ENCODE measurements around the gene OSBPL8.

Gene OSBPL8

DNA sequence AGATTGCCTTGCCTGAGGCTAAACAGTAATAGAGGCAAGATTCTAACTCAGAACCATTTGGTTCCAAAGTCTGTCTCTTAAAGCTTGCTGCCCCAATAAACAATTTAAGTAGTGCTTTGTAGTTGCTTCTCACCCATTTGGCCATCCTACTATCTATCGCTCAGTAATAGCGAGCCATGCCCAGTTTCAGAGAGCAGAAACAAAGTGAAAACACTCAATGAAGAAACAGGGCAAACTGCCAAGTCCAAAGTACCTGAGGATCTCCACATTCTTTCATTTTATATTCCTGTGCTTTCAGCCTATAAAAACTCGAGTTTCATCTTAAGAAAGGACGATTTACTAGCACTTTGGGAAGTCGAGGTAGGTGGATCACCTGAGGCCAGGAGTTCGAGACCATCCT, 108.0 kb downstream of the OSBPL8 start:
- Histone ChIP-seq H3K4me3 (ENCODE audit: low read depth, low read length) (no peak overlapping the region), H3K9me3 (ENCODE audit: control insufficient read depth, insufficient read depth, low read depth, low read length) (no peaks in the 10 kb centered on the region), H3K4me1 (ENCODE audit: control insufficient read depth, insufficient read depth, low read length) (0 out of 2 replicates have a peak, but pooled peaks cover 3% of the 10 kb centered on the region), H3K27ac (ENCODE audit: extremely low read depth, low read depth, low read length) (no peak overlapping the region), H3K36me3 (ENCODE audit: control insufficient read depth in 2 of 2, insufficient read depth in 1 of 2, low read length in 2 of 2) (peaks cover 4% of the 10 kb centered on the region in 2 experiments; a peak in 2 of 3 replicates)
- ChIA-PET POLR2A (no interaction called here), CTCF (interaction anchor here (0.6 kb wide), 1 partner anchor 101 kb away, joined by 3 read pairs; no protein-coding TSS in a partner anchor)
- TF ChIP-seq TCF7L2 (IDR thresholded peaks at IDR 0.05; ENCODE audit: borderline replicate concordance, low read depth, low read length) (no peak), ZSCAN16 (tag by site-specific recombination; IDR thresholded peaks at IDR 0.05) (no peak), KLF7 (tag by site-specific recombination; IDR thresholded peaks at IDR 0.05; ENCODE audit: borderline replicate concordance) (no peak), ZNF664 (tag by site-specific recombination; IDR thresholded peaks at IDR 0.05) (no peak), ZNF76 (tag by site-specific recombination; IDR thresholded peaks at IDR 0.05; ENCODE audit: borderline replicate concordance, low read depth) (no peak), ZNF24 (tag by site-specific recombination; IDR thresholded peaks at IDR 0.05) (no peak), ZNF132 (tag by site-specific recombination; IDR thresholded peaks at IDR 0.05; ENCODE audit: borderline replicate concordance) (no peak), ZNF747 (tag by site-specific recombination; IDR thresholded peaks at IDR 0.05) (no peak), ZNF776 (tag by site-specific recombination; IDR thresholded peaks at IDR 0.05; ENCODE audit: borderline replicate concordance) (no peak), ZBTB8A (tag by site-specific recombination; IDR thresholded peaks at IDR 0.05) (no peak), ZNF423 (tag by site-specific recombination; IDR thresholded peaks at IDR 0.05) (no peak), YY1 (tag by site-specific recombination; IDR thresholded peaks at IDR 0.05) (no peak), BCL11B (tag by site-specific recombination; IDR thresholded peaks at IDR 0.05; ENCODE audit: low read depth) (no peak), ZNF23 (tag by site-specific recombination; IDR thresholded peaks at IDR 0.05; ENCODE audit: borderline replicate concordance) (no peak), ZNF354C (tag by site-specific recombination; IDR thresholded peaks at IDR 0.05; ENCODE audit: borderline replicate concordance, low read depth) (no peak), ZNF658 (tag by site-specific recombination; IDR thresholded peaks at IDR 0.05) (no peak), ZNF426 (tag by site-specific recombination; IDR thresholded peaks at IDR 0.05) (no peak)
- TF ChIP-seq, protein P1, sequence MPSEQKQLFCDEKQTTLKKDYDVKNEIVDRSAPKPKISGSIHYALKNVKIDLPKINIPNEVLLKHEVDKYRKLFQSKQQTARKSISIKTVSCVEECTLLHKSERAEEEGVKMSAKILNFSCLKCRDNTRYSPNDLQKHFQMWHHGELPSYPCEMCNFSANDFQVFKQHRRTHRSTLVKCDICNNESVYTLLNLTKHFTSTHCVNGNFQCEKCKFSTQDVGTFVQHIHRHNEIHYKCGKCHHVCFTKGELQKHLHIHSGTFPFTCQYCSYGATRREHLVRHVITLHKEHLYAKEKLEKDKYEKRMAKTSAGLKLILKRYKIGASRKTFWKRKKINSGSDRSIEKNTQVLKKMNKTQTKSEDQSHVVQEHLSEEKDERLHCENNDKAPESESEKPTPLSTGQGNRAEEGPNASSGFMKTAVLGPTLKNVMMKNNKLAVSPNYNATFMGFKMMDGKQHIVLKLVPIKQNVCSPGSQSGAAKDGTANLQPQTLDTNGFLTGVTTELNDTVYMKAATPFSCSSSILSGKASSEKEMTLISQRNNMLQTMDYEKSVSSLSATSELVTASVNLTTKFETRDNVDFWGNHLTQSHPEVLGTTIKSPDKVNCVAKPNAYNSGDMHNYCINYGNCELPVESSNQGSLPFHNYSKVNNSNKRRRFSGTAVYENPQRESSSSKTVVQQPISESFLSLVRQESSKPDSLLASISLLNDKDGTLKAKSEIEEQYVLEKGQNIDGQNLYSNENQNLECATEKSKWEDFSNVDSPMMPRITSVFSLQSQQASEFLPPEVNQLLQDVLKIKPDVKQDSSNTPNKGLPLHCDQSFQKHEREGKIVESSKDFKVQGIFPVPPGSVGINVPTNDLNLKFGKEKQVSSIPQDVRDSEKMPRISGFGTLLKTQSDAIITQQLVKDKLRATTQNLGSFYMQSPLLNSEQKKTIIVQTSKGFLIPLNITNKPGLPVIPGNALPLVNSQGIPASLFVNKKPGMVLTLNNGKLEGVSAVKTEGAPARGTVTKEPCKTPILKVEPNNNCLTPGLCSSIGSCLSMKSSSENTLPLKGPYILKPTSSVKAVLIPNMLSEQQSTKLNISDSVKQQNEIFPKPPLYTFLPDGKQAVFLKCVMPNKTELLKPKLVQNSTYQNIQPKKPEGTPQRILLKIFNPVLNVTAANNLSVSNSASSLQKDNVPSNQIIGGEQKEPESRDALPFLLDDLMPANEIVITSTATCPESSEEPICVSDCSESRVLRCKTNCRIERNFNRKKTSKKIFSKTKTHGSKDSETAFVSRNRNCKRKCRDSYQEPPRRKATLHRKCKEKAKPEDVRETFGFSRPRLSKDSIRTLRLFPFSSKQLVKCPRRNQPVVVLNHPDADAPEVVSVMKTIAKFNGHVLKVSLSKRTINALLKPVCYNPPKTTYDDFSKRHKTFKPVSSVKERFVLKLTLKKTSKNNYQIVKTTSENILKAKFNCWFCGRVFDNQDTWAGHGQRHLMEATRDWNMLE (tag by site-specific recombination; conservative IDR thresholded peaks at IDR 0.05; ENCODE audit: low read depth): no peak
- TF ChIP-seq, protein P2, sequence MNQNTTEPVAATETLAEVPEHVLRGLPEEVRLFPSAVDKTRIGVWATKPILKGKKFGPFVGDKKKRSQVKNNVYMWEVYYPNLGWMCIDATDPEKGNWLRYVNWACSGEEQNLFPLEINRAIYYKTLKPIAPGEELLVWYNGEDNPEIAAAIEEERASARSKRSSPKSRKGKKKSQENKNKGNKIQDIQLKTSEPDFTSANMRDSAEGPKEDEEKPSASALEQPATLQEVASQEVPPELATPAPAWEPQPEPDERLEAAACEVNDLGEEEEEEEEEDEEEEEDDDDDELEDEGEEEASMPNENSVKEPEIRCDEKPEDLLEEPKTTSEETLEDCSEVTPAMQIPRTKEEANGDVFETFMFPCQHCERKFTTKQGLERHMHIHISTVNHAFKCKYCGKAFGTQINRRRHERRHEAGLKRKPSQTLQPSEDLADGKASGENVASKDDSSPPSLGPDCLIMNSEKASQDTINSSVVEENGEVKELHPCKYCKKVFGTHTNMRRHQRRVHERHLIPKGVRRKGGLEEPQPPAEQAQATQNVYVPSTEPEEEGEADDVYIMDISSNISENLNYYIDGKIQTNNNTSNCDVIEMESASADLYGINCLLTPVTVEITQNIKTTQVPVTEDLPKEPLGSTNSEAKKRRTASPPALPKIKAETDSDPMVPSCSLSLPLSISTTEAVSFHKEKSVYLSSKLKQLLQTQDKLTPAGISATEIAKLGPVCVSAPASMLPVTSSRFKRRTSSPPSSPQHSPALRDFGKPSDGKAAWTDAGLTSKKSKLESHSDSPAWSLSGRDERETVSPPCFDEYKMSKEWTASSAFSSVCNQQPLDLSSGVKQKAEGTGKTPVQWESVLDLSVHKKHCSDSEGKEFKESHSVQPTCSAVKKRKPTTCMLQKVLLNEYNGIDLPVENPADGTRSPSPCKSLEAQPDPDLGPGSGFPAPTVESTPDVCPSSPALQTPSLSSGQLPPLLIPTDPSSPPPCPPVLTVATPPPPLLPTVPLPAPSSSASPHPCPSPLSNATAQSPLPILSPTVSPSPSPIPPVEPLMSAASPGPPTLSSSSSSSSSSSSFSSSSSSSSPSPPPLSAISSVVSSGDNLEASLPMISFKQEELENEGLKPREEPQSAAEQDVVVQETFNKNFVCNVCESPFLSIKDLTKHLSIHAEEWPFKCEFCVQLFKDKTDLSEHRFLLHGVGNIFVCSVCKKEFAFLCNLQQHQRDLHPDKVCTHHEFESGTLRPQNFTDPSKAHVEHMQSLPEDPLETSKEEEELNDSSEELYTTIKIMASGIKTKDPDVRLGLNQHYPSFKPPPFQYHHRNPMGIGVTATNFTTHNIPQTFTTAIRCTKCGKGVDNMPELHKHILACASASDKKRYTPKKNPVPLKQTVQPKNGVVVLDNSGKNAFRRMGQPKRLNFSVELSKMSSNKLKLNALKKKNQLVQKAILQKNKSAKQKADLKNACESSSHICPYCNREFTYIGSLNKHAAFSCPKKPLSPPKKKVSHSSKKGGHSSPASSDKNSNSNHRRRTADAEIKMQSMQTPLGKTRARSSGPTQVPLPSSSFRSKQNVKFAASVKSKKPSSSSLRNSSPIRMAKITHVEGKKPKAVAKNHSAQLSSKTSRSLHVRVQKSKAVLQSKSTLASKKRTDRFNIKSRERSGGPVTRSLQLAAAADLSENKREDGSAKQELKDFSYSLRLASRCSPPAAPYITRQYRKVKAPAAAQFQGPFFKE (tag by site-specific recombination; IDR thresholded peaks at IDR 0.05; ENCODE audit: borderline replicate concordance): no peak
- TF ChIP-seq, protein P3, sequence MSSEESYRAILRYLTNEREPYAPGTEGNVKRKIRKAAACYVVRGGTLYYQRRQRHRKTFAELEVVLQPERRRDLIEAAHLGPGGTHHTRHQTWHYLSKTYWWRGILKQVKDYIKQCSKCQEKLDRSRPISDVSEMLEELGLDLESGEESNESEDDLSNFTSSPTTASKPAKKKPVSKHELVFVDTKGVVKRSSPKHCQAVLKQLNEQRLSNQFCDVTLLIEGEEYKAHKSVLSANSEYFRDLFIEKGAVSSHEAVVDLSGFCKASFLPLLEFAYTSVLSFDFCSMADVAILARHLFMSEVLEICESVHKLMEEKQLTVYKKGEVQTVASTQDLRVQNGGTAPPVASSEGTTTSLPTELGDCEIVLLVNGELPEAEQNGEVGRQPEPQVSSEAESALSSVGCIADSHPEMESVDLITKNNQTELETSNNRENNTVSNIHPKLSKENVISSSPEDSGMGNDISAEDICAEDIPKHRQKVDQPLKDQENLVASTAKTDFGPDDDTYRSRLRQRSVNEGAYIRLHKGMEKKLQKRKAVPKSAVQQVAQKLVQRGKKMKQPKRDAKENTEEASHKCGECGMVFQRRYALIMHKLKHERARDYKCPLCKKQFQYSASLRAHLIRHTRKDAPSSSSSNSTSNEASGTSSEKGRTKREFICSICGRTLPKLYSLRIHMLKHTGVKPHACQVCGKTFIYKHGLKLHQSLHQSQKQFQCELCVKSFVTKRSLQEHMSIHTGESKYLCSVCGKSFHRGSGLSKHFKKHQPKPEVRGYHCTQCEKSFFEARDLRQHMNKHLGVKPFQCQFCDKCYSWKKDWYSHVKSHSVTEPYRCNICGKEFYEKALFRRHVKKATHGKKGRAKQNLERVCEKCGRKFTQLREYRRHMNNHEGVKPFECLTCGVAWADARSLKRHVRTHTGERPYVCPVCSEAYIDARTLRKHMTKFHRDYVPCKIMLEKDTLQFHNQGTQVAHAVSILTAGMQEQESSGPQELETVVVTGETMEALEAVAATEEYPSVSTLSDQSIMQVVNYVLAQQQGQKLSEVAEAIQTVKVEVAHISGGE (tag by site-specific recombination; conservative IDR thresholded peaks at IDR 0.05; ENCODE audit: low read depth): no peak

Data from HEK293 (cell line).